HepG2 (cell line): ENCODE measurements around the gene RTBDN. TPM values are rescaled to one million over a fixed set of nuclear protein-coding genes. Genes with fewer than 3 reads are reported as not detected.

Experiments used
- ATAC-seq: fragments of 200-7000 bp; cut with Tn5 transposase; 3 replicates; pipeline ENCODE4 v1.9.1; 2020; ENCODE audit warnings: mild to moderate bottlenecking, moderate library complexity
- BruUV-seq: library from RNA; stranded (reverse); fragments of 400-500 nt; replicated peaks from 2 replicates; lab custom pipeline; 2021; lab: Mats Ljungman, UMichigan
- CTCF ChIA-PET: fragments of 300-600 bp; formaldehyde crosslinking; extraction: SDS; loops from one replicate; lab custom pipeline; 2021; ENCODE audit warnings: low total read pairs, inconsistent platforms, low intra/inter-chr PET ratio; lab: Yijun Ruan, JAX
- POLR2A ChIA-PET: fragments of 350-600 bp; sonication (Branson Sonifier 250); formaldehyde crosslinking; loops from one replicate; lab custom pipeline; 2020; ENCODE audit warnings: antibody characterized with exemption, inconsistent platforms; lab: Yijun Ruan, JAX
- DNase-seq: peaks from one replicate; pipeline ENCODE4 v3.0.0-alpha.2; 2015; ENCODE audit warnings: low spot score
- FAIRE-seq: peaks from 3 replicates; lab custom pipeline; 2011; peaks lifted over from hg19 to GRCh38; lab: Jason Lieb, UNC
- H2AFZ ChIP-seq: one replicate; pipeline ENCODE4 v1.6.1; 2011; ENCODE audit warnings: low read length, inconsistent platforms
- H3K27ac ChIP-seq: fragments of 300-600 bp; 3 replicates; pipeline ENCODE4 v1.8.0; 2011; ENCODE audit warnings: mixed run types, mild to moderate bottlenecking, mixed read lengths, low read length, inconsistent platforms; ENCODE audit not compliant: insufficient read depth; ENCODE audit errors: extremely low read length
- H3K27me3 ChIP-seq, 2 experiments: fragments of 200-600 bp in 1 of 2; 2 replicates in 1 of 2; 3 replicates in 1 of 2; pipeline versions ENCODE4 v1.6.0 to v1.8.0; 2011; ENCODE audit warnings: low read length in 2 of 2, mild to moderate bottlenecking in 2 of 2, moderate library complexity in 2 of 2, inconsistent platforms in 1 of 2; ENCODE audit not compliant: insufficient read depth in 2 of 2, control insufficient read depth in 1 of 2
- H3K36me3 ChIP-seq, 2 experiments: fragments of 200-600 bp in 1 of 2; replicated peaks in 1 of 2; 2 replicates in 1 of 2; 3 replicates in 1 of 2; pipeline versions ENCODE4 v1.5.1 to v1.8.0; 2011; ENCODE audit warnings: low read length in 2 of 2, inconsistent platforms in 1 of 2; ENCODE audit not compliant: insufficient read depth in 2 of 2, control insufficient read depth in 1 of 2
- H3K4me1 ChIP-seq: 2 replicates; pipeline ENCODE4 v1.5.1; 2012; ENCODE audit warnings: low read length, inconsistent platforms; ENCODE audit not compliant: insufficient read depth
- H3K4me2 ChIP-seq: 2 replicates; pipeline ENCODE4 v1.6.0; 2011; ENCODE audit warnings: low read depth, low read length, inconsistent platforms
- H3K4me3 ChIP-seq, 3 experiments: fragments of 200-600 bp in 1 of 3; sonication (generic), shearing (Covaris generic) in 1 of 3; replicated peaks in 1 of 3; 2 replicates each; pipeline ENCODE4 v1.5.1; 2011 to 2016; ENCODE audit warnings: low read length in 3 of 3, inconsistent platforms in 2 of 3, low read depth in 2 of 3, mild to moderate bottlenecking in 2 of 3, control low read depth in 1 of 3, mixed read lengths in 1 of 3; ENCODE audit not compliant: insufficient read depth in 1 of 3
- H3K79me2 ChIP-seq: one replicate; pipeline ENCODE4 v1.6.1; 2011; ENCODE audit warnings: low read length, inconsistent platforms; ENCODE audit not compliant: insufficient read depth
- H3K9ac ChIP-seq: 2 replicates; pipeline ENCODE4 v1.6.0; 2011; ENCODE audit warnings: mild to moderate bottlenecking, low read depth, low read length, inconsistent platforms; ENCODE audit not compliant: insufficient read depth
- H3K9me3 ChIP-seq: 2 replicates; pipeline ENCODE4 v1.5.1; 2012; ENCODE audit warnings: mild to moderate bottlenecking, low read length
- H4K20me1 ChIP-seq: 2 replicates; pipeline ENCODE4 v1.6.0; 2011; ENCODE audit warnings: inconsistent platforms, mild to moderate bottlenecking, low read length, moderate library complexity; ENCODE audit not compliant: insufficient read depth
- ETV5 ChIP-seq: IDR thresholded peaks from 2 replicates; pipeline ENCODE4 v1.6.1; 2018; ENCODE audit warnings: missing biosample characterization, missing genetic modification reagents, inconsistent platforms, borderline replicate concordance
- HMGXB4 ChIP-seq, 2 experiments: sonication (generic) in 1 of 2; formaldehyde crosslinking in 1 of 2; IDR thresholded peaks; 2 replicates each; pipeline versions ENCODE4 v1.4.0 to v1.6.1; 2018 to 2020; ENCODE audit warnings: missing genetic modification reagents in 2 of 2, borderline replicate concordance in 1 of 2, low read depth in 1 of 2, mild to moderate bottlenecking in 1 of 2, missing biosample characterization in 1 of 2
- IRF2 ChIP-seq: IDR thresholded peaks from 2 replicates; pipeline ENCODE4 v1.6.1; 2018; ENCODE audit warnings: missing genetic modification reagents, missing compliant biosample characterization
- KDM4B ChIP-seq: sonication (generic); formaldehyde crosslinking; IDR thresholded peaks from 2 replicates; pipeline ENCODE4 v1.4.0; 2020; ENCODE audit warnings: missing genetic modification reagents
- KDM5B ChIP-seq: sonication (generic); formaldehyde crosslinking; IDR thresholded peaks from 2 replicates; pipeline ENCODE4 v1.4.0; 2020; ENCODE audit warnings: missing genetic modification reagents, mild to moderate bottlenecking, borderline replicate concordance
- PLSCR1 ChIP-seq: sonication (generic); formaldehyde crosslinking; IDR thresholded peaks from 2 replicates; pipeline ENCODE4 v1.5.0; 2020; ENCODE audit warnings: missing genetic modification reagents, mild to moderate bottlenecking, borderline replicate concordance
- REL ChIP-seq: sonication (generic); formaldehyde crosslinking; conservative IDR thresholded peaks from 2 replicates; pipeline ENCODE4 v1.8.0; 2022; ENCODE audit warnings: mild to moderate bottlenecking, missing genetic modification reagents, moderate library complexity
- ZNF138 ChIP-seq: sonication (generic); formaldehyde crosslinking; IDR thresholded peaks from 2 replicates; pipeline ENCODE4 v1.5.0; 2020; ENCODE audit warnings: mild to moderate bottlenecking, low read depth, missing genetic modification reagents
- ZNF280B ChIP-seq: sonication (generic); formaldehyde crosslinking; IDR thresholded peaks from 2 replicates; pipeline ENCODE4 v1.5.0; 2020; ENCODE audit warnings: missing genetic modification reagents, mild to moderate bottlenecking, borderline replicate concordance
- ZNF558 ChIP-seq: sonication (generic); formaldehyde crosslinking; IDR thresholded peaks from 2 replicates; pipeline ENCODE4 v1.9.0; 2022; ENCODE audit warnings: mild to moderate bottlenecking, missing genetic modification reagents, borderline replicate concordance
- ZNF75D ChIP-seq: sonication (generic); formaldehyde crosslinking; IDR thresholded peaks from 2 replicates; pipeline ENCODE4 v1.8.1; 2023; ENCODE audit warnings: missing genetic modification reagents, mild to moderate bottlenecking, borderline replicate concordance
- WGBS: methylation state at CpG from one replicate; pipeline ENCODE4 v1.1.6; 2017; ENCODE audit warnings: low lambda C conversion rate; 5-methylcytosine and 5-hydroxymethylcytosine counted together
- in situ Hi-C: cut with HindIII; loops from 2 replicates; pipeline ENCODE4 v1.10.0; 2017; ENCODE audit warnings: low pct_unique_long_range_greater_than_20kb; ENCODE audit not compliant: extremely low pct_ligation_motif_present
- intact Hi-C: fragments of 100-400 bp; cut with micrococcal nuclease; formaldehyde crosslinking; loops from one replicate; pipeline ENCODE4 v1.10.0; 2022; ENCODE audit not compliant: unreplicated experiment
- polyA plus RNA-seq, 8 experiments: library from polyadenylated mRNA; depleted of rRNA in 3 of 8; stranded (reverse) in 7 of 8; unstranded in 1 of 8; fragments of >200 nt; fragmentation: Illumina TruSeq in 4 of 8; extraction: Trizol in 4 of 8; gene quantifications; 2 replicates each; pipeline versions ENCODE4 v1.2.1 to v1.2.3, GENCODE V29; 2011 to 2016; ENCODE audit warnings: low read depth in 4 of 8, missing spikeins in 1 of 8, mixed read lengths in 1 of 8; ENCODE audit not compliant: insufficient read depth in 1 of 8
- total RNA-seq, 5 experiments: library from RNA; depleted of rRNA; stranded (reverse); fragments of >200 nt; fragmentation: Illumina TruSeq; extraction: Trizol; gene quantifications; 2 replicates each; pipeline ENCODE4 v1.2.3, GENCODE V29; 2016; ENCODE audit warnings: low read depth in 1 of 5
- TF ChIP-seq, protein P1 (sequence below): sonication (generic); formaldehyde crosslinking; IDR thresholded peaks from 2 replicates; pipeline ENCODE4 v1.4.0; 2020; ENCODE audit warnings: mild to moderate bottlenecking, missing genetic modification reagents

RTBDN gene
- total and polyA plus RNA-seq, 2 of the 13 experiments (the other 11 are each of a cell fraction or from before 2014, with no cell fraction given): 0.27 to 0.48 TPM

DNA sequence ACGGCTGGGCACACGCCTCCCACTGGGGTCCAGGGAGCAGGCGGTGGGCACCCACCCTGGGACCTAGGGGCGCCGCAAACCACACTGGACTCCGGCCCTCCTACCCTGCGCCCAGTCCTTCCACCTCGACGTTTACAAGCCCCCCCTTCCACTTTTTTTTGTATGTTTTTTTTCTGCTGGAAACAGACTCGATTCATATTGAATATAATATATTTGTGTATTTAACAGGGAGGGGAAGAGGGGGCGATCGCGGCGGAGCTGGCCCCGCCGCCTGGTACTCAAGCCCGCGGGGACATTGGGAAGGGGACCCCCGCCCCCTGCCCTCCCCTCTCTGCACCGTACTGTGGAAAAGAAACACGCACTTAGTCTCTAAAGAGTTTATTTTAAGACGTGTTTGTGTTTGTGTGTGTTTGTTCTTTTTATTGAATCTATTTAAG lies 41.5 kb downstream of the RTBDN start (continued):
- TF ChIP-seq ZNF280B (no peak), ZNF558 (CRISPR knock-in tag) (0 out of 2 replicates have a peak, but pooled peaks have one; percentile 1), IRF2 (CRISPR knock-in tag) (no peak), ETV5 (CRISPR knock-in tag) (no peak), HMGXB4 (CRISPR knock-in tag; IDR thresholded peaks at IDR 0.05; ENCODE audit: borderline replicate concordance in 1 of 2, low read depth in 1 of 2) (peak in 1 of 2 experiments; percentile 38; a peak in 1 of 4 replicates)

DNA sequence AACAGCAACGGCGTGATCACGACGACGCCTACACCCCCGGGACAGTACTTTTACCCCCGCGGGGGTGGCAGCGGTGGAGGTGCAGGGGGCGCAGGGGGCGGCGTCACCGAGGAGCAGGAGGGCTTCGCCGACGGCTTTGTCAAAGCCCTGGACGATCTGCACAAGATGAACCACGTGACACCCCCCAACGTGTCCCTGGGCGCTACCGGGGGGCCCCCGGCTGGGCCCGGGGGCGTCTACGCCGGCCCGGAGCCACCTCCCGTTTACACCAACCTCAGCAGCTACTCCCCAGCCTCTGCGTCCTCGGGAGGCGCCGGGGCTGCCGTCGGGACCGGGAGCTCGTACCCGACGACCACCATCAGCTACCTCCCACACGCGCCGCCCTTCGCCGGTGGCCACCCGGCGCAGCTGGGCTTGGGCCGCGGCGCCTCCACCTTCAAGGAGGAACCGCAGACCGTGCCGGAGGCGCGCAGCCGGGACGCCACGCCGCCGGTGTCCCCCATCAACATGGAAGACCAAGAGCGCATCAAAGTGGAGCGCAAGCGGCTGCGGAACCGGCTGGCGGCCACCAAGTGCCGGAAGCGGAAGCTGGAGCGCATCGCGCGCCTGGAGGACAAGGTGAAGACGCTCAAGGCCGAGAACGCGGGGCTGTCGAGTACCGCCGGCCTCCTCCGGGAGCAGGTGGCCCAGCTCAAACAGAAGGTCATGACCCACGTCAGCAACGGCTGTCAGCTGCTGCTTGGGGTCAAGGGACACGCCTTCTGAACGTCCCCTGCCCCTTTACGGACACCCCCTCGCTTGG lies 42.1 kb downstream of the RTBDN start:
- ATAC-seq: no peak; the same call in 2 of the 3 replicates
- no peaks in the 10 kb centered on the region for H3K9me3 ChIP-seq
- TF ChIP-seq KDM5B (CRISPR knock-in tag) (peak; percentile 80), ZNF138 (CRISPR knock-in tag) (no peak), KDM4B (CRISPR knock-in tag) (no peak), REL (CRISPR knock-in tag) (no peak), ZNF75D (no peak), PLSCR1 (no peak)
- TF ChIP-seq, protein P1, sequence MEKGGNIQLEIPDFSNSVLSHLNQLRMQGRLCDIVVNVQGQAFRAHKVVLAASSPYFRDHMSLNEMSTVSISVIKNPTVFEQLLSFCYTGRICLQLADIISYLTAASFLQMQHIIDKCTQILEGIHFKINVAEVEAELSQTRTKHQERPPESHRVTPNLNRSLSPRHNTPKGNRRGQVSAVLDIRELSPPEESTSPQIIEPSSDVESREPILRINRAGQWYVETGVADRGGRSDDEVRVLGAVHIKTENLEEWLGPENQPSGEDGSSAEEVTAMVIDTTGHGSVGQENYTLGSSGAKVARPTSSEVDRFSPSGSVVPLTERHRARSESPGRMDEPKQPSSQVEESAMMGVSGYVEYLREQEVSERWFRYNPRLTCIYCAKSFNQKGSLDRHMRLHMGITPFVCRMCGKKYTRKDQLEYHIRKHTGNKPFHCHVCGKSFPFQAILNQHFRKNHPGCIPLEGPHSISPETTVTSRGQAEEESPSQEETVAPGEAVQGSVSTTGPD (CRISPR knock-in tag): no peak

More for the DNA sequence above, 42.1 kb downstream of the RTBDN start:
- in situ Hi-C loops (no loop called here), intact Hi-C loops (no loop called here)
- H4K20me1 ChIP-seq: no peaks in the 10 kb centered on the region
- H2AFZ ChIP-seq: no peak overlapping the region
- H3K9ac ChIP-seq: peak overlapping the region; percentile 89
- WGBS: 1% methylated on average over 15 of the region's 84 CpGs
- H3K79me2 ChIP-seq: peaks cover 8% of the 10 kb centered on the region
- no peak for FAIRE-seq
- peak overlapping the region; percentile 81 for H3K27ac ChIP-seq
- ChIA-PET CTCF (interaction anchor here (0.7 kb wide), 1 partner anchor 14 kb away, joined by 3 read pairs; no protein-coding TSS in a partner anchor), POLR2A (interaction anchor here (0.8 to 3.9 kb wide), 15 partner anchors 9 to 123 kb away, joined by 3 to 124 read pairs (median 14); partner anchors contain the start of genes DHPS, GCDH, GET3 and HOOK2)
- H3K36me3 ChIP-seq: 0 out of 5 replicates have a peak, but pooled peaks cover 0 to 1% of the 10 kb centered on the region in 2 experiments
- no peaks in the 10 kb centered on the region for H3K27me3 ChIP-seq
- H3K4me1 ChIP-seq: peaks cover 54% of the 10 kb centered on the region
- DNase-seq: peak; percentile 46
- H3K4me2 ChIP-seq: peak overlapping the region; percentile 99
- peak overlapping the region; percentile 77 to 87 (median 78) for H3K4me3 ChIP-seq
- no TSS peak for BruUV-seq
